GM23248 (cell line): ENCODE data around the gene DTNB.

Experiments used
- EZH2 ChIP-seq: fragments of 200-600 bp; sonication (generic); IDR thresholded peaks from 2 replicates; pipeline ENCODE4 v1.6.1; 2018; ENCODE audit warnings: antibody characterized with exemption, mild to moderate bottlenecking; ENCODE audit not compliant: insufficient read depth, poor library complexity, severe bottlenecking
- EZH2phosphoT487 ChIP-seq: fragments of 200-600 bp; sonication (generic); IDR thresholded peaks from 2 replicates; pipeline ENCODE4 v1.6.1; 2018; ENCODE audit warnings: antibody characterized with exemption, moderate library complexity, mild to moderate bottlenecking, low read depth; ENCODE audit not compliant: insufficient read depth

- TF ChIP-seq EZH2: no peak
- no peak for TF ChIP-seq EZH2phosphoT487
Measured at GRCh38 chr2:25615920-25616319, 57.5 kb downstream of the DTNB start.
